ENCODE data around the gene LARGE2.

- no peak for TF ChIP-seq RAD21 (IDR thresholded peaks at IDR 0.05; ENCODE audit: low read depth)
- no peak for TF ChIP-seq POLR2A (IDR thresholded peaks at IDR 0.05; ENCODE audit: borderline replicate concordance, extremely low read depth, insufficient read depth, insufficient read length)
- TF ChIP-seq, protein P1, sequence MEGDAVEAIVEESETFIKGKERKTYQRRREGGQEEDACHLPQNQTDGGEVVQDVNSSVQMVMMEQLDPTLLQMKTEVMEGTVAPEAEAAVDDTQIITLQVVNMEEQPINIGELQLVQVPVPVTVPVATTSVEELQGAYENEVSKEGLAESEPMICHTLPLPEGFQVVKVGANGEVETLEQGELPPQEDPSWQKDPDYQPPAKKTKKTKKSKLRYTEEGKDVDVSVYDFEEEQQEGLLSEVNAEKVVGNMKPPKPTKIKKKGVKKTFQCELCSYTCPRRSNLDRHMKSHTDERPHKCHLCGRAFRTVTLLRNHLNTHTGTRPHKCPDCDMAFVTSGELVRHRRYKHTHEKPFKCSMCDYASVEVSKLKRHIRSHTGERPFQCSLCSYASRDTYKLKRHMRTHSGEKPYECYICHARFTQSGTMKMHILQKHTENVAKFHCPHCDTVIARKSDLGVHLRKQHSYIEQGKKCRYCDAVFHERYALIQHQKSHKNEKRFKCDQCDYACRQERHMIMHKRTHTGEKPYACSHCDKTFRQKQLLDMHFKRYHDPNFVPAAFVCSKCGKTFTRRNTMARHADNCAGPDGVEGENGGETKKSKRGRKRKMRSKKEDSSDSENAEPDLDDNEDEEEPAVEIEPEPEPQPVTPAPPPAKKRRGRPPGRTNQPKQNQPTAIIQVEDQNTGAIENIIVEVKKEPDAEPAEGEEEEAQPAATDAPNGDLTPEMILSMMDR (IDR thresholded peaks at IDR 0.05 in 2 of 3, conservative IDR thresholded peaks at IDR 0.05 in 1 of 3; ENCODE audit: borderline replicate concordance in 1 of 3, insufficient read depth in 1 of 3, low read depth in 2 of 3, low read length in 2 of 3): no peak
- no peak for TF ChIP-seq ZNF274 (IDR thresholded peaks at IDR 0.05; ENCODE audit: low read depth, low read length)
These were observed 37.8 kb upstream of the LARGE2 start for GRCh38 chr11:45884596-45885185.

Measured in HCT116 (cell line).